ENCODE results near the gene C16orf74.

Gene C16orf74

GRCh38 chr16:85715169-85716021, 35.5 kb downstream of the C16orf74 start:
- Histone ChIP-seq H3K9me3 (ENCODE audit: control insufficient read depth, low read length) (peaks cover 9% of the 10 kb centered on the region), H3K27me3 (replicated peaks; ENCODE audit: control insufficient read depth, insufficient read depth, low read length) (peaks cover 14% of the 10 kb centered on the region), H3K9ac (ENCODE audit: low read length) (no peak overlapping the region), H3K4me3 (ENCODE audit: low read length) (no peak overlapping the region), H3K4me1 (ENCODE audit: control insufficient read depth, insufficient read depth, low read length) (peaks cover 5% of the 10 kb centered on the region), H3K36me3 (ENCODE audit: control insufficient read depth, insufficient read depth, low read length, severe bottlenecking) (no peaks in the 10 kb centered on the region)
- peak; percentile 18 for DNase-seq (ENCODE audit: low read depth)

GRCh38 chr16:85712801-85713200, 38.1 kb downstream of the C16orf74 start:
- Histone ChIP-seq H3K4me1 (ENCODE audit: control insufficient read depth, insufficient read depth, low read length) (peaks cover 5% of the 10 kb centered on the region), H3K36me3 (ENCODE audit: control insufficient read depth, insufficient read depth, low read length, severe bottlenecking) (no peaks in the 10 kb centered on the region), H3K9me3 (ENCODE audit: control insufficient read depth, low read length) (peaks cover 9% of the 10 kb centered on the region), H3K27me3 (replicated peaks; ENCODE audit: control insufficient read depth, insufficient read depth, low read length) (peaks cover 14% of the 10 kb centered on the region), H3K4me3 (ENCODE audit: low read length) (no peak overlapping the region), H3K9ac (ENCODE audit: low read length) (no peak overlapping the region)
- DNase-seq (ENCODE audit: low read depth): no peak

DNA sequence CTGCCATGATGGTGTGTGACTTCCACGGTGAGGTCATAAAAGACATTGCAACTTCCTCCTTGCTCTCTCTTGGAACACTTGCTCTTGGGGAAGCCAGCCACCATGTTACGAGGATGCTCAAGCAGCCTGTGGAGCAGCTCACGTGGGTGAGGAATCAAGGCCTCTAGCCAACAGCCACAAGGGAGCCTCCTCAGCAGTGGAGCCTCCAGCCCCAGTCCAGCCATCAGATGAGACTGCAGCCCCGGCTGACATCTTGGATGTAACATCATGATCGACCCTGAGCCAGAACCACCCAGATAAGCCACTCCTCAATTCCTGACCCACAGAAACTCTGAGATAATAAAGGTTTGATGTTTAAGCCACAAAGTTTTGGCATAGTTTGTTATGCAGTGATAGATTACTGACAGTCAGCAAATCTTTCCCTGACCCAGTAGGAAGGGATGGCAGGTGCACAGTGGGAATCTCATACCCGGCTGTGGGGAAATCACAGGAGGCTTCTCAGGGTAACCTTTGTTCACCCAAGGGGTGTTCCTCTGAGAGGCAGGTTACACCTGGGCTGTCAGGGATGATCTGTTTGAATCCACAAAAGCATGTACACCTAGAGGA, 38.8 kb downstream of the C16orf74 start:
- no peak for DNase-seq (ENCODE audit: low read depth)
- H3K27me3 ChIP-seq (replicated peaks; ENCODE audit: control insufficient read depth, insufficient read depth, low read length): peaks cover 14% of the 10 kb centered on the region
- H3K4me1 ChIP-seq (ENCODE audit: control insufficient read depth, insufficient read depth, low read length): peaks cover 5% of the 10 kb centered on the region
- no peak overlapping the region for H3K4me3 ChIP-seq (ENCODE audit: low read length)
- H3K36me3 ChIP-seq (ENCODE audit: control insufficient read depth, insufficient read depth, low read length, severe bottlenecking): no peaks in the 10 kb centered on the region
- H3K9me3 ChIP-seq (ENCODE audit: control insufficient read depth, low read length): peaks cover 9% of the 10 kb centered on the region
- H3K9ac ChIP-seq (ENCODE audit: low read length): no peak overlapping the region

- no peak overlapping the region for H3K4me3 ChIP-seq (ENCODE audit: low read length)
- peaks cover 9% of the 10 kb centered on the region for H3K9me3 ChIP-seq (ENCODE audit: control insufficient read depth, low read length)
- no peak overlapping the region for H3K9ac ChIP-seq (ENCODE audit: low read length)
- peaks cover 9% of the 10 kb centered on the region for H3K27me3 ChIP-seq (replicated peaks; ENCODE audit: control insufficient read depth, insufficient read depth, low read length)
- H3K36me3 ChIP-seq (ENCODE audit: control insufficient read depth, insufficient read depth, low read length, severe bottlenecking): no peaks in the 10 kb centered on the region
- no peak for DNase-seq (ENCODE audit: low read depth)
- peaks cover 5% of the 10 kb centered on the region for H3K4me1 ChIP-seq (ENCODE audit: control insufficient read depth, insufficient read depth, low read length)
Observed at GRCh38 chr16:85710732-85711131, 40.2 kb downstream of the C16orf74 start.

DNA sequence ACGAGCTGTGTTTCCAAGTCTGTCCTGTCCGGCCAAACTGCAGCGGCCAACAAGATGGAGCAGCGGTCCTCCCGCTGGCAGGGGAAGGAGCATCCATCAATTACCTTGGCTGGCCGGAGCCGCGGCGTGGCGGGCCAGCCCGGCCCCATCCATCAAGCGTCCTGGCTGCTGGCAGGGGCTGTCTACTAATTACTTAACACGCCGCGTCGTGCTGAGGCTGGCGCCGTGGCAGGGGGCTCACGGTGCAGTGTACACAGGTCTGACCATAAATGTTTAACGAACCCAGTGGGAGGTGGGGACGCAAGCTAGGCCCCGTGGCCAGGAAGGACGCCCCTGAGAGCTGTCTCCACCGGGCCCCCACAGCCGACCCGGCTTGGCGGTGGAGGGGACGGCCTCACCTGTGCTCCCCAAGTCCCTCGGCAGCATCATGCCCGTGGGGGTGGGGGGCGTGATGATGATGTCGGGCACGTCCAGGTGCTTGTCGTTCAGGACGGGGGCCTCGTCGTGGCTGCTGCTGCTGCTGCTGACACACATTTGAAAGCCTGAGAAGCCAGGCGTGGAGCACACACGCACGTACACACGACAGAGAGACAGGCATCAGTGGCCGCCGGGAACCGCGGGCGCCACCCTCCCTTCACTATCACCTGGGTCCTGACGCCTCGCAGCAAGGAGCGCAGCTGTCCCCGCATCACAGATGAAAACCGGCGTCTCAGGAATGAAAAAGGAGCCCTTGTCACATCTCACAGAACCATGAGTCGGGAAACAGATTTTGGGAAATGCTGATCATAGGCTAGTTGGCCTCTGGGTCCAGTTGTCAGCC, 40.9 kb downstream of the C16orf74 start:
- no peak overlapping the region for H3K9ac ChIP-seq (ENCODE audit: low read length)
- no peaks in the 10 kb centered on the region for H3K36me3 ChIP-seq (ENCODE audit: control insufficient read depth, insufficient read depth, low read length, severe bottlenecking)
- H3K27me3 ChIP-seq (replicated peaks; ENCODE audit: control insufficient read depth, insufficient read depth, low read length): peaks cover 5% of the 10 kb centered on the region
- H3K4me1 ChIP-seq (ENCODE audit: control insufficient read depth, insufficient read depth, low read length): no peaks in the 10 kb centered on the region
- peaks cover 9% of the 10 kb centered on the region for H3K9me3 ChIP-seq (ENCODE audit: control insufficient read depth, low read length)
- DNase-seq (ENCODE audit: low read depth): no peak
- no peak overlapping the region for H3K4me3 ChIP-seq (ENCODE audit: low read length)

DNA sequence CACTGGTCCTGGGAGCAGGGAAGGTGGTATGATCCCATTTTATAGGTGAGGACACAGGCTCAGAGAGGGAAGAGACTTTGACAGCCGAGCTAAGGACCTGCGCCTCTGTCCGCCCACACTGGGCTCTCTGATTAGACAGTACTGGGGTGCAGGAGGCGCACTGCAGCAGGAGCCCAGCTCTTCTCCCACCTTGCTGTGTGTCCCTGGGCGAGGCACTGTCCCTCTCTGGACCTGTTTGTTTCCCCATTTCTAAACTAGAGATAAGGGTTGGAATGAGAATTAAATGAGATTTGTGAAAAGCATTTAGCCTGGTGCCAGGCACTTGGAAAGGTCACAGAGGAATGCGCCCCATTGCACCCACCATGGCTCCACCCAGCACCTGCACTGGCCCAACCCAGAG, 42.6 kb downstream of the C16orf74 start:
- no peak overlapping the region for H3K4me3 ChIP-seq (ENCODE audit: low read length)
- no peak for DNase-seq (ENCODE audit: low read depth)
- H3K4me1 ChIP-seq (ENCODE audit: control insufficient read depth, insufficient read depth, low read length): no peaks in the 10 kb centered on the region
- H3K9me3 ChIP-seq (ENCODE audit: control insufficient read depth, low read length): peaks cover 9% of the 10 kb centered on the region
- no peak overlapping the region for H3K9ac ChIP-seq (ENCODE audit: low read length)
- H3K27me3 ChIP-seq (replicated peaks; ENCODE audit: control insufficient read depth, insufficient read depth, low read length): no peaks in the 10 kb centered on the region
- no peaks in the 10 kb centered on the region for H3K36me3 ChIP-seq (ENCODE audit: control insufficient read depth, insufficient read depth, low read length, severe bottlenecking)

DNA sequence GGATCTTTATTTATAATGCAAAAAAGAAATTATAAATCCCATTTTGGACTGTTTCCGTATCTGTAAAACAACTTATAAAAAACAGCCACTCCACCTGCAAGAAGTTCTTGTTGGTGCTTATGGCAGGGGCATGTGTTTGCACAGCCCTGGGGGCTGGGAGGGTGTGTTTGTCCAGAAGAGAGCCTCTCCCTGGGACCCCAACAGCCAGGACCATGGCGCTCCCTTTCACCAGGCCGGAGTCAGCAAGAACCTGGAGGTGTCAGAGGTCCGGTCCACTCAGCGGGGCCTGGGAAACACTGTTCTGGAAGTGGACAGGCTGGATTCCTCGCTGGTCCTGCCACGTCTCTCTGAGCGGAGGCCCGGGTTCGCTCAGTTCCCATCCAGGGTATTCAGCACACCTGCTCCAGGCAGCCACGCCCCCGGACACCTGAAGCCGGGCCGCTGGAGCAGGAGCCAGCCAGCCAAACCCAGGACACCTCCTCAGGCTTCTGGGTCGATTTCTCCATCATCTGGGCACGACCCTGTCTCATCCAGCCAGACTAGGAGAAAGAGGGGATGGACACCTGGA, 43.3 kb downstream of the C16orf74 start:
- no peaks in the 10 kb centered on the region for H3K27me3 ChIP-seq (replicated peaks; ENCODE audit: control insufficient read depth, insufficient read depth, low read length)
- no peak overlapping the region for H3K9ac ChIP-seq (ENCODE audit: low read length)
- no peak overlapping the region for H3K4me3 ChIP-seq (ENCODE audit: low read length)
- peaks cover 9% of the 10 kb centered on the region for H3K9me3 ChIP-seq (ENCODE audit: control insufficient read depth, low read length)
- no peak for DNase-seq (ENCODE audit: low read depth)
- no peaks in the 10 kb centered on the region for H3K4me1 ChIP-seq (ENCODE audit: control insufficient read depth, insufficient read depth, low read length)
- no peaks in the 10 kb centered on the region for H3K36me3 ChIP-seq (ENCODE audit: control insufficient read depth, insufficient read depth, low read length, severe bottlenecking)

GRCh38 chr16:85706449-85707034, 44.4 kb downstream of the C16orf74 start:
- Histone ChIP-seq H3K36me3 (ENCODE audit: control insufficient read depth, insufficient read depth, low read length, severe bottlenecking) (no peaks in the 10 kb centered on the region), H3K9me3 (ENCODE audit: control insufficient read depth, low read length) (peaks cover 6% of the 10 kb centered on the region), H3K4me3 (ENCODE audit: low read length) (no peak overlapping the region), H3K9ac (ENCODE audit: low read length) (no peak overlapping the region), H3K4me1 (ENCODE audit: control insufficient read depth, insufficient read depth, low read length) (no peaks in the 10 kb centered on the region), H3K27me3 (replicated peaks; ENCODE audit: control insufficient read depth, insufficient read depth, low read length) (no peaks in the 10 kb centered on the region)
- no peak for DNase-seq (ENCODE audit: low read depth)

DNA sequence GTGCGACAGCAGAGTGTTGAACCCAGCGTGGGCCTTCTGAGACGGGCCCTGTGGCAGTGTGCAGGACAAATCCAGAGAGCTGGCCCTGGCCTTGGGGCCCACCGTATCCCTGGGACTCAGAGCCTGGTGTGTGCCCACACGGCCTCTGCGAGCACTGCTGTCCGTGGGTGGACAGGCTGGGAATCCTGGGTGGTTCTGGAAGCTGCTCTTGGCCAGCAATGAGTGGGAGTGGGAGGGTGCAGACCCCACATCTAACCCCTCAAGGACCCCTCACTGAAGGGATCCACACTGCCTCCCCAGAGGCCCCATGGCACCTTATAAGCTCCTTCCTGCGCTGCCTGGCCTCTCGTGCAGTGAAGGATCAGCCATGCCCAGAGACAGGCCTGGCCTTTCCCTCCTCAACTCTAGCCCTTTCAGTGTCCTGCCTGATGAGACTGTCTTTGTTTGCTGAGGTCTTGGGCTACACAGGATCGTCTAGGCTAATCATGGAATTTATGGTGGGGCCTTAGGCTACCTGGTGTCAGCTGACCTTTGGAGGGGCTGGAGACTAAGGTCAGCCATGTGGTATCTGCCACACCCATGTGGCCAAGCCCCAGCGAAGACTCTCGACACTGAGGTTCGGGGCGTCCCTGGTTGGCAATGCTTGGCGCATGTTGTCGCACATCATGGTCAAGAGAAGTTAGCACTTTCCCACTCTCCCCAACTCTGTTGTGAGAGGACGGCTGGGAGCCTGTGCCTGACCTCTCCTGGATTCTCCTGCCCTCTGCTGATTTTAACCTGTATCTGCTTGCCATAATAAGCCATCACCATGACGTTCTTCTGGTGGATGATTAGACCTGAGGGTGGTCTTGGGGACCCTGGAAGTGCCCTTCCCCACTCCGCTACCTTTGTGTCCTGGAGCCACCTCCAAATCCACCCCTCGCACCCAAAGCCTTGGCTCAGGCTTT, 45.7 kb downstream of the C16orf74 start:
- no peak for DNase-seq (ENCODE audit: low read depth)
- no peak overlapping the region for H3K4me3 ChIP-seq (ENCODE audit: low read length)
- H3K9ac ChIP-seq (ENCODE audit: low read length): no peak overlapping the region
- H3K9me3 ChIP-seq (ENCODE audit: control insufficient read depth, low read length): peaks cover 8% of the 10 kb centered on the region
- H3K27me3 ChIP-seq (replicated peaks; ENCODE audit: control insufficient read depth, insufficient read depth, low read length): no peaks in the 10 kb centered on the region
- H3K36me3 ChIP-seq (ENCODE audit: control insufficient read depth, insufficient read depth, low read length, severe bottlenecking): no peaks in the 10 kb centered on the region
- H3K4me1 ChIP-seq (ENCODE audit: control insufficient read depth, insufficient read depth, low read length): no peaks in the 10 kb centered on the region

- no peak for DNase-seq (ENCODE audit: low read depth)
- no peaks in the 10 kb centered on the region for H3K36me3 ChIP-seq (ENCODE audit: control insufficient read depth, insufficient read depth, low read length, severe bottlenecking)
- H3K4me1 ChIP-seq (ENCODE audit: control insufficient read depth, insufficient read depth, low read length): peaks cover 10% of the 10 kb centered on the region
- H3K4me3 ChIP-seq (ENCODE audit: low read length): no peak overlapping the region
- peaks cover 8% of the 10 kb centered on the region for H3K9me3 ChIP-seq (ENCODE audit: control insufficient read depth, low read length)
- H3K27me3 ChIP-seq (replicated peaks; ENCODE audit: control insufficient read depth, insufficient read depth, low read length): peaks cover 8% of the 10 kb centered on the region
- H3K9ac ChIP-seq (ENCODE audit: low read length): no peak overlapping the region
Observed at GRCh38 chr16:85704011-85704410, 46.9 kb downstream of the C16orf74 start.

Data from adipocyte (in vitro differentiated cells).